ENCODE measurements around the gene FGFR1OP2.

DNA sequence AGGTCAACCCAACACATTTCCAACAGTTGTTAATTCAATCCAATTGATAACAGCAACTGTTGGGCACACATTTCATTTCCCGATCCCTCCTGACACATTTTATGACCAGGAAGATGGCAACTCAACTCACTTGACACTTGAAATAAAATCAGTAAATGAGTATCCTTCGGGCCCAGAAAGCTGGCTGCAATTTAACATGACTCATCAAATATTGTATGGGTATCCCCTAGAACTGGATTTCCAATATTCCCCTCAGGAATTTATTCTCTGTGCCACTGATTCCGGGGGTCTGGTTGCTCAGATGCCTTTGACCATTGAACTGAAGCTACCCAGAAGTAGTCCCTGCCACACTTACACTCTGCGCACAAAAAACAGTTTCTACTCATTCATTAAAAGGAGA is 42.6 kb upstream of the FGFR1OP2 start:
- TF ChIP-seq ARNTL (CRISPR knock-in tag; IDR thresholded peaks at IDR 0.05; ENCODE audit: borderline replicate concordance, low read depth) (no peak), OSR1 (CRISPR knock-in tag; IDR thresholded peaks at IDR 0.05) (no peak), PPARA (CRISPR knock-in tag; IDR thresholded peaks at IDR 0.05; ENCODE audit: borderline replicate concordance) (no peak), ZNF70 (CRISPR knock-in tag; IDR thresholded peaks at IDR 0.05) (no peak)
- TF ChIP-seq, protein P1, sequence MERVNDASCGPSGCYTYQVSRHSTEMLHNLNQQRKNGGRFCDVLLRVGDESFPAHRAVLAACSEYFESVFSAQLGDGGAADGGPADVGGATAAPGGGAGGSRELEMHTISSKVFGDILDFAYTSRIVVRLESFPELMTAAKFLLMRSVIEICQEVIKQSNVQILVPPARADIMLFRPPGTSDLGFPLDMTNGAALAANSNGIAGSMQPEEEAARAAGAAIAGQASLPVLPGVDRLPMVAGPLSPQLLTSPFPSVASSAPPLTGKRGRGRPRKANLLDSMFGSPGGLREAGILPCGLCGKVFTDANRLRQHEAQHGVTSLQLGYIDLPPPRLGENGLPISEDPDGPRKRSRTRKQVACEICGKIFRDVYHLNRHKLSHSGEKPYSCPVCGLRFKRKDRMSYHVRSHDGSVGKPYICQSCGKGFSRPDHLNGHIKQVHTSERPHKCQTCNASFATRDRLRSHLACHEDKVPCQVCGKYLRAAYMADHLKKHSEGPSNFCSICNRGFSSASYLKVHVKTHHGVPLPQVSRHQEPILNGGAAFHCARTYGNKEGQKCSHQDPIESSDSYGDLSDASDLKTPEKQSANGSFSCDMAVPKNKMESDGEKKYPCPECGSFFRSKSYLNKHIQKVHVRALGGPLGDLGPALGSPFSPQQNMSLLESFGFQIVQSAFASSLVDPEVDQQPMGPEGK (CRISPR knock-in tag; IDR thresholded peaks at IDR 0.05; ENCODE audit: borderline replicate concordance), result no peak

Measured in SK-N-SH treated with all-trans-retinoic acid at 6 μM for 48 hours (cell line).